Measurements from ENCODE around the gene TEX35.

- TF ChIP-seq CTCF (IDR thresholded peaks at IDR 0.05) (no peak), POLR2A (IDR thresholded peaks at IDR 0.05) (no peak)
These were observed 7.9 kb downstream of the TEX35 start for GRCh38 chr1:178520803-178521202.

All from testis (tissue), 2 donors.